Breast epithelium (tissue), 4 donors: Measurements from ENCODE around the gene TNFAIP3. TPM values are rescaled to one million over a fixed set of nuclear protein-coding genes. Genes with fewer than 3 reads are reported as not detected.

ENCODE experiments used
- DNase-seq, 2 donors: peaks; one replicate each; pipeline ENCODE4 v3.0.0-alpha.2; 2019; ENCODE audit warnings: low spot score in 2 of 2
- H3K27ac ChIP-seq, 2 donors: fragments of 200-600 bp; sonication (generic) in 1 of 2; one replicate each; pipeline ENCODE4 v1.5.1; 2016 to 2019; ENCODE audit warnings: mild to moderate bottlenecking in 1 of 2
- H3K27me3 ChIP-seq, 2 donors: fragments of 200-600 bp; sonication (generic) in 1 of 2; one replicate each; pipeline versions ENCODE4 v1.5.1 to v1.6.0; 2017 to 2019; ENCODE audit warnings: control low read depth in 1 of 2, mild to moderate bottlenecking in 1 of 2
- H3K36me3 ChIP-seq: fragments of 200-600 bp; one replicate; pipeline ENCODE4 v1.5.1; 2019
- H3K4me1 ChIP-seq, 2 donors: fragments of 200-600 bp; sonication (generic); one replicate each; pipeline ENCODE4 v1.5.1; 2016 to 2019; ENCODE audit warnings: control low read depth in 1 of 2
- H3K4me3 ChIP-seq, 3 donors: fragments of 200-600 bp; sonication (generic); 1 replicate in 2 of 3; 2 replicates in 1 of 3; pipeline ENCODE4 v1.5.1; 2016 to 2019; ENCODE audit warnings: mild to moderate bottlenecking in 3 of 3, moderate library complexity in 2 of 3
- H3K9me3 ChIP-seq, 2 donors: fragments of 200-600 bp; sonication (generic) in 1 of 2; one replicate each; pipeline ENCODE4 v1.5.1; 2016 to 2019; ENCODE audit warnings: control low read depth in 1 of 2
- POLR2A ChIP-seq: fragments of 450-650 bp; IDR thresholded peaks from one replicate; pipeline ENCODE4 v1.6.1; 2016; ENCODE audit warnings: antibody characterized with exemption, mild to moderate bottlenecking, moderate library complexity
- POLR2AphosphoS5 ChIP-seq, 3 donors: sonication (generic); formaldehyde crosslinking; IDR thresholded peaks; one replicate each; pipeline ENCODE4 v1.6.1; 2017; ENCODE audit warnings: antibody characterized with exemption in 3 of 3
- intact Hi-C: fragments of 100-400 bp; cut with DNase I; formaldehyde crosslinking; loops from one replicate; pipeline ENCODE4 v1.15.1; 2023; ENCODE audit warnings: low total_unique reads
- total RNA-seq, 3 donors: library from RNA; depleted of rRNA; stranded (reverse); fragments of >200 nt; gene quantifications; one replicate each; pipeline ENCODE4 v1.1.0, GENCODE V29; 2016
- TF ChIP-seq, protein P1 (sequence below), 3 donors: fragments of 450-650 bp; IDR thresholded peaks; one replicate each; pipeline ENCODE4 v1.5.1; 2016 to 2017; ENCODE audit warnings: antibody characterized with exemption in 3 of 3, mild to moderate bottlenecking in 3 of 3, moderate library complexity in 3 of 3

TNFAIP3 gene
- total RNA-seq, 3 donors from 2014 or later: 21.3 to 50.5 (median 25.9) TPM

DNA sequence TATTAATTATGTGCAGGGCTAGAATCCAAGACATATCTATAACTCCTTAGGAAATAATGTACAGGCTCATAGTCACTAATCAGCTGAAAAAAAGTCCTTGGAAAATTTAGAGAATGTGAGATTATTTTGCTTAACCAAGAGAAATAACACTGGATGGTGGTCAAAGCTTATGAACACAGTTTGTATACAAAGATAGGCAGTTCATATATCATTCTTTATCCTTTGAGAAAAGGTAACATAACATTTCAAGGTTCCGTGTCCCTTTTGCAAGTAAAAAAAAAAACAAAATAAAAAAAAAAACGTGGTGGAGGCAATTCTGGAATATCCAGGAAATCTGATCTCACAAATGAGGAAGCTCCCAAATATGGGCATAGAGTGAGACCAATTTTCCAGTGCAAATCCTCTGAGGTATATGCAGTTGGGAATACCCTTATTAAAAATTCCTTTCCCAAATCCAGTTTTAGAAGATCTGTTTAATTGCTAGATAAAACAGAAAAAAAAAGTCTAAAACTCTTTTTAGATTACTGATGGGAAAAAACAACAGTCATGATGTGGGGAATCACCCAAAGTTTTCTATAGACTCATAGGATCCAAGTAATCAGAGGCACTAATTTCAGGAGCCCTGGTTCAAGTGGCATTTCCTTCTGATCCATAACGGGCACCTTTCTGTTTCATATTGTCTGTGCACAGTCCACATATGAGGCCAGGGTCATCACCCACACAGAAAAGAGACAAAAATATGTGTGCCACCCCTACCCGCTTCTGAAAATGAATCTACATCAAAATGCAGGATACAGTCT lies 17.7 kb upstream of the TNFAIP3 start:
- no peak for TF ChIP-seq POLR2A
- no peak for TF ChIP-seq POLR2AphosphoS5 (IDR thresholded peaks at IDR 0.05)
- TF ChIP-seq, protein P1, sequence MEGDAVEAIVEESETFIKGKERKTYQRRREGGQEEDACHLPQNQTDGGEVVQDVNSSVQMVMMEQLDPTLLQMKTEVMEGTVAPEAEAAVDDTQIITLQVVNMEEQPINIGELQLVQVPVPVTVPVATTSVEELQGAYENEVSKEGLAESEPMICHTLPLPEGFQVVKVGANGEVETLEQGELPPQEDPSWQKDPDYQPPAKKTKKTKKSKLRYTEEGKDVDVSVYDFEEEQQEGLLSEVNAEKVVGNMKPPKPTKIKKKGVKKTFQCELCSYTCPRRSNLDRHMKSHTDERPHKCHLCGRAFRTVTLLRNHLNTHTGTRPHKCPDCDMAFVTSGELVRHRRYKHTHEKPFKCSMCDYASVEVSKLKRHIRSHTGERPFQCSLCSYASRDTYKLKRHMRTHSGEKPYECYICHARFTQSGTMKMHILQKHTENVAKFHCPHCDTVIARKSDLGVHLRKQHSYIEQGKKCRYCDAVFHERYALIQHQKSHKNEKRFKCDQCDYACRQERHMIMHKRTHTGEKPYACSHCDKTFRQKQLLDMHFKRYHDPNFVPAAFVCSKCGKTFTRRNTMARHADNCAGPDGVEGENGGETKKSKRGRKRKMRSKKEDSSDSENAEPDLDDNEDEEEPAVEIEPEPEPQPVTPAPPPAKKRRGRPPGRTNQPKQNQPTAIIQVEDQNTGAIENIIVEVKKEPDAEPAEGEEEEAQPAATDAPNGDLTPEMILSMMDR (IDR thresholded peaks at IDR 0.05): no peak
- intact Hi-C loops: no loop called here

DNA sequence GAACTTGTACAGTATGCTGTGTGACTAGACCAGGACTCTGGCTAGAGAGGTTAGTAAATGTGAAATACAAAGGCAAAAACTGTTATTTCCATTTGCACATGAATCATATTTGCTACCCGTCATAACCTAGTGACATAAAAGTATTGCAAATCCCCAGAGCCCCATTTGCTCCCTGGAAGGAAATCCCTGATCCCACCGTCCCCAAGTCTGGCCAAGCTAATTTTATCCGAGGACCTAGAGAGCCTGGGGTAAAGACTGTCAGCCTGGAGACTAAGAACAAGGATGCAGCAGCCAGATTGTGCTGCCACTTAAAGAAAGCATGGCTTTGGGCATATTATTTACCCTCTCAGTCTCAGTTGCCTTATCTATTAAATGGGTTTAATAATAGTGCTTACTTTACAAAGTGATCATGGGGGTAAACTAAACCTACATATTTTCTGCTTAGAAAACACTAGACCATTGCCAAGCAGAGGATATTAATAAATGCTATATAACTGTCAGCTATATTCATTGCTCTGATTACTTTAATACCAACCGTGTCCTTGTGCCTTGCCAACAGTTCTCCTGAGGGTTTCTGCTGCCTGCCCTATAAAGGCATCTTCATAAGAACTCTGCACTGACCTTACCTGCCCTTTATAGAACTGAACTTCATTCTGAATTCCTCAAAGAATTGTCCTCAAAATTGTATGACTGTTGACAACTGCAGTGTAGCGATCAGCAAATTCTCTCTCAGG lies 16.9 kb upstream of the TNFAIP3 start:
- no peaks in the 10 kb centered on the region for H3K27me3 ChIP-seq
- intact Hi-C loops: no loop called here
- H3K4me1 ChIP-seq: no peaks in the 10 kb centered on the region
- no peaks in the 10 kb centered on the region for H3K36me3 ChIP-seq
- no peak for TF ChIP-seq POLR2A
- no peak for TF ChIP-seq POLR2AphosphoS5 (IDR thresholded peaks at IDR 0.05)
- TF ChIP-seq, protein P1 (IDR thresholded peaks at IDR 0.05): no peak
- no peak overlapping the region for H3K27ac ChIP-seq
- no peak overlapping the region for H3K4me3 ChIP-seq
- no peak for DNase-seq
- no peaks in the 10 kb centered on the region for H3K9me3 ChIP-seq

More for the DNA sequence above, 17.7 kb upstream of the TNFAIP3 start:
- no peak overlapping the region for H3K27ac ChIP-seq
- no peak overlapping the region for H3K4me3 ChIP-seq
- no peaks in the 10 kb centered on the region for H3K4me1 ChIP-seq
- DNase-seq: no peak
- H3K9me3 ChIP-seq: no peaks in the 10 kb centered on the region
- no peaks in the 10 kb centered on the region for H3K27me3 ChIP-seq
- H3K36me3 ChIP-seq: no peaks in the 10 kb centered on the region

DNA sequence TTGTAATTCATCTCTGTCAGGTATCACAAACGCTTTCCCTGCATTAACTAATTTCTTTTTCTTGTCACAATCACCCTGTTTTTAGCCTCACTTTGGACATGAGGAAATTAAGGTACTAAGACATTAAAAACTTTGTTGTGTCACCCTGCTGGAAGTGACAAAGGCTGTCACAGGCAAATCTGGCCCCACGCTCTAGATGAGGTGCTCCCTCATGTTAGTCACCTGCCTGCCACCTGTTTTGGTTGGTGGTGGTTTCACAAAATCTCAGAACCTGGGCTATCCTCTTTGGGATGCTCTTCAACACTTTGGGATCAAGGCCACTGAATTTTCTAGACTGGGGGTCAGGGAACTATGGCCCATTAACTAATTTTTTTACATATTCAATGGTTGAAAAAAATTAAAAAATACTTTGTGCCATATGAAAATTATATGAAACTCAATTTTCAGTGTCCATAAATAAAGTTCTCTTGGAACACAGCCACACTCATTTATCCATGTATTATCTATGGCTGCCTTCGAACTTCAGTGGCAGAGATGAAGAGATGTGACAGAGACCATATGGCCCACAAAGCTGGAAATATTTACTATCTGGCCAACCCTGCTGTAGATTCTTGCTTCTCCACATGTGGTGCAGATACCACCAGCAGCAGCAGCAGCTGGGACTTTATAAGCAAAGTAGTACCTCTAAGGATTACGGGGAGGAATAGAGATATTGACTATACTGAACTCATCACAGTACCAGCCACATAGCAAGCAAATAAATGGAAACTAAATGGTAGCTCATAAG lies 16.1 kb upstream of the TNFAIP3 start:
- no peaks in the 10 kb centered on the region for H3K36me3 ChIP-seq
- intact Hi-C loops: no loop called here
- TF ChIP-seq, protein P1 (IDR thresholded peaks at IDR 0.05): no peak
- TF ChIP-seq POLR2AphosphoS5 (IDR thresholded peaks at IDR 0.05) (no peak), POLR2A (no peak)
- DNase-seq: no peak
- no peaks in the 10 kb centered on the region for H3K27me3 ChIP-seq
- H3K27ac ChIP-seq: no peak overlapping the region
- H3K4me3 ChIP-seq: no peak overlapping the region
- no peaks in the 10 kb centered on the region for H3K9me3 ChIP-seq
- no peaks in the 10 kb centered on the region for H3K4me1 ChIP-seq

DNA sequence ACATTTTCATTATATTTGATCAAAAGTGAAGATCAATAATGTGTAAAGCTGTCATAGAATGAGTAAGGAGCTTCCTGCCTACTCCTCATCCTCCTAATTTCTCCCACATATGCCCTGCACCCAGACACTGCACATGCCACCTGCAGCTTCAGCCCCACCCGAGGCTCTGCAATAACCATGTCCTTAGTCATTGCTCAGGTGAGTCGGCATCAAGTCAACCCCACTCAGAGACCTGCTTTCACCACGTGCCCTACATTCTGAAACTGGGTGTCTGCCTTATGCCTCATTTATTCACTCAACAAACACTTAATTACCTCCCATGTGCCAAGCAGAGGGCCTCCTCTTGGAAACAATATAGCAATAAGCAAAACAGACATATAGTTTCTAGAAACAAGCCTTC lies 15.4 kb upstream of the TNFAIP3 start:
- no peak overlapping the region for H3K4me3 ChIP-seq
- intact Hi-C loops: no loop called here
- TF ChIP-seq, protein P1 (IDR thresholded peaks at IDR 0.05): no peak
- TF ChIP-seq POLR2AphosphoS5 (IDR thresholded peaks at IDR 0.05) (no peak), POLR2A (no peak)
- no peaks in the 10 kb centered on the region for H3K9me3 ChIP-seq
- H3K36me3 ChIP-seq: no peaks in the 10 kb centered on the region
- no peak overlapping the region for H3K27ac ChIP-seq
- no peaks in the 10 kb centered on the region for H3K27me3 ChIP-seq
- no peaks in the 10 kb centered on the region for H3K4me1 ChIP-seq
- no peak for DNase-seq
